Measurements from ENCODE around the gene SYNJ1. TPM values are rescaled to one million over a fixed set of nuclear protein-coding genes. Genes with fewer than 3 reads are reported as not detected.

Gene SYNJ1
- total and polyA plus RNA-seq, 9 of the 15 experiments (the other 6 are each of a cell fraction or from before 2014, with no cell fraction given): 2.4 to 10.6 (median 5.6) TPM

GRCh38 chr21:32764186-32764585 lies 36.4 kb upstream of the SYNJ1 start:
- no peak for FAIRE-seq
- ChIA-PET POLR2A (interaction anchor here (0.6 to 1.8 kb wide), 2 partner anchors 9 to 71 kb away, joined by 4 to 9 read pairs; no protein-coding TSS in a partner anchor), CTCF (ENCODE audit: low intra/inter-chr PET ratio) (no interaction called here)
- Histone ChIP-seq H4K20me1 (replicated peaks; ENCODE audit: control insufficient read depth, insufficient read depth, low read length) (peaks cover 14% of the 10 kb centered on the region), H3K36me3 (ENCODE audit: control insufficient read depth, insufficient read depth, low read length) (peaks cover 96% of the 10 kb centered on the region), H3K4me2 (ENCODE audit: insufficient read depth, low read length) (no peak overlapping the region), H3K4me3 (no peak overlapping the region), H3K9ac (ENCODE audit: insufficient read depth in 1 of 2, low read depth in 2 of 2, low read length in 2 of 2) (no peak overlapping the region), H3K27ac (ENCODE audit: extremely low read depth, low read depth, low read length) (no peak overlapping the region), H3K4me1 (replicated peaks in 1 of 2; ENCODE audit: control insufficient read depth in 2 of 2, insufficient read depth in 2 of 2, low read length in 2 of 2) (peaks cover 0 to 13% of the 10 kb centered on the region in 2 experiments; a peak in 3 of 5 replicates), H2AFZ (ENCODE audit: low read depth, low read length) (no peak overlapping the region), H3K9me1 (ENCODE audit: control insufficient read depth, insufficient read depth, low read length) (peaks cover 5% of the 10 kb centered on the region), H3K79me2 (ENCODE audit: control insufficient read depth, insufficient read depth, low read length) (peaks cover 57% of the 10 kb centered on the region), H3K9me3 (replicated peaks; ENCODE audit: control insufficient read depth, insufficient read depth, low read depth, low read length) (no peaks in the 10 kb centered on the region), H3K27me3 (ENCODE audit: control insufficient read depth in 2 of 2, insufficient read depth in 2 of 2, low read length in 2 of 2) (no peaks in the 10 kb centered on the region)
- WGBS (ENCODE audit: insufficient coverage, low coverage, missing lambda C conversion rate): 88% methylated on average over 1 of the region's 1 CpG
- DNase-seq (ENCODE audit: extremely low read depth in 1 of 4, low spot score in 3 of 4): no peak
- intact Hi-C loops (cut with micrococcal nuclease) (no loop called here), in situ Hi-C loops (cut with MboI) (no loop called here)
- no peak for ATAC-seq
- TF ChIP-seq, protein P1, sequence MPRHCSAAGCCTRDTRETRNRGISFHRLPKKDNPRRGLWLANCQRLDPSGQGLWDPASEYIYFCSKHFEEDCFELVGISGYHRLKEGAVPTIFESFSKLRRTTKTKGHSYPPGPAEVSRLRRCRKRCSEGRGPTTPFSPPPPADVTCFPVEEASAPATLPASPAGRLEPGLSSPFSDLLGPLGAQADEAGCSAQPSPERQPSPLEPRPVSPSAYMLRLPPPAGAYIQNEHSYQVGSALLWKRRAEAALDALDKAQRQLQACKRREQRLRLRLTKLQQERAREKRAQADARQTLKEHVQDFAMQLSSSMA (CRISPR knock-in tag; IDR thresholded peaks at IDR 0.05): no peak
- TF ChIP-seq RBFOX2 (IDR thresholded peaks at IDR 0.05; ENCODE audit: low read depth, low read length): no peak
- TF ChIP-seq ZNF586 (CRISPR knock-in tag; conservative IDR thresholded peaks at IDR 0.05): no peak
- no peak for TF ChIP-seq RB1 (IDR thresholded peaks at IDR 0.05; ENCODE audit: low read depth)
- no peak for TF ChIP-seq TAL1 (IDR thresholded peaks at IDR 0.05)
- TF ChIP-seq HOXB6 (CRISPR knock-in tag; IDR thresholded peaks at IDR 0.05; ENCODE audit: borderline replicate concordance): no peak
- no peak for TF ChIP-seq E2F8 (IDR thresholded peaks at IDR 0.05; ENCODE audit: low read depth, partially characterized antibody)
- TF ChIP-seq ZNF76 (CRISPR knock-in tag; IDR thresholded peaks at IDR 0.05; ENCODE audit: borderline replicate concordance): no peak
- no peak for TF ChIP-seq EP400 (IDR thresholded peaks at IDR 0.05)
- no TSS peak for BruUV-seq (replicated peaks)

All from K562 (cell line).